ENCODE measurements around the gene AHDC1.

DNA sequence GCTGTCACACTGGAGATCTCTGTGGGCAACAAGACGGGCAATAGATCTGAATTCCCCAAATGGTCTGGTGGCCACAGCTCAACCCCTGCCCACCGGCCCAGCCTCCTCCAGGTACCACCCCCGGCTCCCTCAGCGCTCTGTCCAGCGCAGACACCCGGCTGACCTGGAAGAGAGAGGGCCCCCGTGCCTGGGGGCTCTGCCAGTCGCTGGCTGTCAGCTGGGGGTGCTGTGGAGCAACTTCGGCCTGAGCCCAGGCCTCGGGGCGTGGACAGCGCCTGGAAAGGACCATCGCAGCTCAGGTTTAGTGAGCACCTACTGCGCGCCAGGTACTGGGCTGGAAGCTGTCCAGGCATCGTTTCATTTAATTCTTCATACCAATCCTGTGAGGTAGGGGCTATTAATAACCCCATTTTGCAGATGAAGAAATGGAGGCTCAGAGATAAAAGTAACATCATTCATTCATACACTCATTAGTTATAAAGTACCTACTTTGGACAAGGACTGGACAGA, 51.0 kb downstream of the AHDC1 start:
- TF ChIP-seq, protein P1, sequence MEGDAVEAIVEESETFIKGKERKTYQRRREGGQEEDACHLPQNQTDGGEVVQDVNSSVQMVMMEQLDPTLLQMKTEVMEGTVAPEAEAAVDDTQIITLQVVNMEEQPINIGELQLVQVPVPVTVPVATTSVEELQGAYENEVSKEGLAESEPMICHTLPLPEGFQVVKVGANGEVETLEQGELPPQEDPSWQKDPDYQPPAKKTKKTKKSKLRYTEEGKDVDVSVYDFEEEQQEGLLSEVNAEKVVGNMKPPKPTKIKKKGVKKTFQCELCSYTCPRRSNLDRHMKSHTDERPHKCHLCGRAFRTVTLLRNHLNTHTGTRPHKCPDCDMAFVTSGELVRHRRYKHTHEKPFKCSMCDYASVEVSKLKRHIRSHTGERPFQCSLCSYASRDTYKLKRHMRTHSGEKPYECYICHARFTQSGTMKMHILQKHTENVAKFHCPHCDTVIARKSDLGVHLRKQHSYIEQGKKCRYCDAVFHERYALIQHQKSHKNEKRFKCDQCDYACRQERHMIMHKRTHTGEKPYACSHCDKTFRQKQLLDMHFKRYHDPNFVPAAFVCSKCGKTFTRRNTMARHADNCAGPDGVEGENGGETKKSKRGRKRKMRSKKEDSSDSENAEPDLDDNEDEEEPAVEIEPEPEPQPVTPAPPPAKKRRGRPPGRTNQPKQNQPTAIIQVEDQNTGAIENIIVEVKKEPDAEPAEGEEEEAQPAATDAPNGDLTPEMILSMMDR (conservative IDR thresholded peaks at IDR 0.05 in 1 of 2, IDR thresholded peaks at IDR 0.05 in 1 of 2; ENCODE audit: low read depth in 1 of 2, low read length in 2 of 2), result no peak
- TF ChIP-seq EZH2 (IDR thresholded peaks at IDR 0.05; ENCODE audit: low read length, missing control alignments), result no peak

All from fibroblast of lung (primary cell).